ENCODE results near the gene MRPL24.
A peak's percentile ranks its signal among the peaks of the same experiment; 100 is the strongest.

Gene MRPL24

GRCh38 chr1:156742801-156743200, 1.9 kb upstream of the MRPL24 start:
- DNase-seq, result no peak

- DNase-seq, result peak; percentile 15
These were observed 1.1 kb upstream of the MRPL24 start for GRCh38 chr1:156742017-156742416.

GRCh38 chr1:156741481-156741983, 644 bp upstream of the MRPL24 start:
- DNase-seq, result no peak

GRCh38 chr1:156740237-156740740, 599 bp downstream of the MRPL24 start:
- no peak for DNase-seq

GRCh38 chr1:156738916-156739315, 2.0 kb downstream of the MRPL24 start:
- no peak for DNase-seq

- no peak for DNase-seq
These were observed 2.5 kb downstream of the MRPL24 start for GRCh38 chr1:156738407-156738806.

GRCh38 chr1:156733989-156734584, 6.8 kb downstream of the MRPL24 start:
- DNase-seq, result no peak

GRCh38 chr1:156728599-156729462, 12.1 kb downstream of the MRPL24 start, which contains the start of gene ISG20L2:
Gene ISG20L2 (minus strand): TSS chr1:156728766. CDS start chr1:156727652, 1,114 bp downstream.
- DNase-seq, result peak; percentile 98

GRCh38 chr1:156727926-156728598, 12.8 kb downstream of the MRPL24 start, which contains the start of gene METTL25B:
Gene METTL25B (plus strand): TSS chr1:156728469. CDS start chr1:156729105, 636 bp downstream.
- peak; percentile 90 for DNase-seq

GRCh38 chr1:156727492-156727891, 13.4 kb downstream of the MRPL24 start:
- no peak for DNase-seq

- peak; percentile 57 for DNase-seq
These were observed 14.2 kb downstream of the MRPL24 start for GRCh38 chr1:156726549-156727226.

- peak; percentile 95 for DNase-seq
These were observed 15.1 kb downstream of the MRPL24 start for GRCh38 chr1:156725683-156726280.

GRCh38 chr1:156721535-156721934, 19.4 kb downstream of the MRPL24 start:
- no peak for DNase-seq

- DNase-seq, result no peak
These were observed 19.8 kb downstream of the MRPL24 start for GRCh38 chr1:156721131-156721530.

- DNase-seq, result peak; percentile 52
These were observed 23.5 kb downstream of the MRPL24 start for GRCh38 chr1:156717351-156717750.

- DNase-seq, result no peak
These were observed 26.1 kb downstream of the MRPL24 start for GRCh38 chr1:156714830-156715229.

GRCh38 chr1:156712626-156713025, 28.3 kb downstream of the MRPL24 start:
- no peak for DNase-seq

GRCh38 chr1:156711011-156711817, 29.7 kb downstream of the MRPL24 start:
- DNase-seq, result peak; percentile 39

GRCh38 chr1:156709757-156710489, 31.0 kb downstream of the MRPL24 start:
- peak; percentile 61 for DNase-seq

- peak; percentile 41 for DNase-seq
These were observed 31.9 kb downstream of the MRPL24 start for GRCh38 chr1:156709031-156709430.

Data from eye (tissue), 1 donor.